ENCODE results near the gene RFX3.

RFX3 gene

GRCh38 chr9:3179711-3180110 lies 346.1 kb downstream of the RFX3 start:
- POLR2A ChIA-PET = no interaction called here
- no peak for TF ChIP-seq CTCF (IDR thresholded peaks at IDR 0.05; ENCODE audit: control extremely low read depth, extremely low read depth, low read depth, missing control alignments)
- no peak for DNase-seq (ENCODE audit: extremely low spot score)
- CTCF ChIA-PET = interaction anchor here (1.0 to 2.8 kb wide), 4 partner anchors 9 to 320 kb away, joined by 3 to 10 read pairs (median 6); no protein-coding TSS in a partner anchor

DNA sequence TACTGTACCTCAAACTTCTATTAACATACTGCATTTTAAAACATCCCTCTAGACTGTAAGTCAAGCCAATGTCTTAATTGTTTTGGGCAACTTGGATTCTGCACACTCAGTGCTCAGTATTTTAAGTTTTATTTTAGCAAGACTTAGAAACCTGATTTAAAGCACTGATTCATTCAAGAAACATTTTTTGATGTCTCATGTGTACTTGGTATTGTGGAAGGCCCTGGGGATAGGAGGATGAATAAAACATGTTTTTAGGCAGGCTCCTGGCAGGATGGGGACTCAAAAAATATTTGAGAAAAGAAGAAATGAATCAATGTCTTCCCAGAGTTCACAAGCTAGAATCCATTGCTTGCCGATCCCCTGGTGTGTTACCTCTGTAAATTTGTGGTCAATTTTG lies 347.9 kb downstream of the RFX3 start:
- no peak for DNase-seq (ENCODE audit: extremely low spot score)
- ChIA-PET CTCF (interaction anchor here (2.2 to 2.8 kb wide), 2 partner anchors 11 to 13 kb away, joined by 7 to 10 read pairs; no protein-coding TSS in a partner anchor), POLR2A (no interaction called here)
- TF ChIP-seq CTCF (IDR thresholded peaks at IDR 0.05; ENCODE audit: control extremely low read depth, extremely low read depth, low read depth, missing control alignments) = no peak

DNA sequence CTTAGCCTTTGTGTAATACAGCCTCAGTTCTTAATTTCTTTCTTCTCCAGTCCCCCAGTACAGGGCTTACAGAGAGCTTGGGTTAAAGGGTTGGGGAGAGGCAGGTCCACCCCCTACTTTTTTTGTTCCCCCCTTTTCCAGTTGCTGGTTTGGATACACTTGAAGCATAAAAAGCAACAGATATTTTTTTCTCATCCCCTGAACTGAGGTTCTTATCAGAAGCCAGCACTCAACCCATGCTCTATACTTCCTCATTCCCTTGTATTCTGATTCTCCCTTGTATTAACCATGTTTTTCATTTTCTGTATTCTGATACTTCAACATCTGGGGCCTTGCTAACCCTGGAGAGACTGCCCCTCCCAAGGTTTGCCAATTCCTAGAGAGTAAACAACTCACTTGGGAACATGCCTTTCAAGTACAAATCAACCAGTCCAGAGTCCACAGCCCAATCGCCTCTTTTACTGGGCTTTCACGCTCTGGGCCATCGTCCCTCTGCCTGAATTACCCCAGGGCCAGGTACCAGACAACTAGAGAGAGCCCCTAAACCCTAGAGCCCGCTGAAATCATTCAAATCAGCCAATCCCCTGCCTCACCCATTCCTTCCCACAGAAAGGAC lies 348.5 kb downstream of the RFX3 start:
- ChIA-PET POLR2A (no interaction called here), CTCF (no interaction called here)
- DNase-seq (ENCODE audit: extremely low spot score) = no peak
- TF ChIP-seq CTCF (IDR thresholded peaks at IDR 0.05; ENCODE audit: control extremely low read depth, extremely low read depth, low read depth, missing control alignments) = no peak

DNA sequence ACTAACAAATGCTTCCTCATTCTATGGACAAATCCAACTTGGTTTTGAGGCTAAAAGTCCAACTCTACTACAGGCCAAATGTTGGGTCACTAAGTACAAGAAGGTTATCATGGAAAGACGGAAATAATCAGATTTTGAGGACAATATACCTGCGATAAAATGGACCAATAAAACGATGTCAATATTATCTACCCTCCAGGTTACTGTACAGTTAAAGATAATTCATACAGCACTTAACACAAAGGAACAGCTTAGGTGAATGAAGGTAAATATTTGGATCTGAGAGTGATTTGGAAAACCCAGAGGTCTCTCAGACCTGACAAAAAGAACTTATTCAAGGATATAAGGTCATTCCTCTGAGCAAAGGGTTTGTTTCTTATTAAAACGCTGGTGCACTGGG lies 352.4 kb downstream of the RFX3 start:
- no peak for TF ChIP-seq CTCF (IDR thresholded peaks at IDR 0.05; ENCODE audit: control extremely low read depth, extremely low read depth, low read depth, missing control alignments)
- DNase-seq (ENCODE audit: extremely low spot score) = no peak
- POLR2A ChIA-PET = no interaction called here
- CTCF ChIA-PET = no interaction called here

DNA sequence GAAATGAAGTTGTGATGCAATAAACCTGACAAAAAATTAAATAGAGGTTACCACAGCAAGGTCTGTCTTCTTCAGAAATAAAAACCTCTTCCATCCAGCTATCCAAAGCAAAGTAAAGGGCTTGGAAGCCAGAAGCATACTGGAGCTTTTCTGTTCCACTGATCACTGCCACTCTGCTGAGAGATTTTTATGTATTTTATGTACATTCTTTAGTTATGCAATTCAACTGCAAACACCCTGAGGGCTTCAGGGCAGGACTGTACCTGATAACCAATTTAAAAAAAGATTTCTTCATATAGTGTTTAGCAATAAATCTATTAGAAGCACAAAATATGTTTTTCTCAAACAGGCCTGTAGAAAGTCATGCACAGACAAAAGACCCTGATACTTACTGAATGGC lies 355.0 kb downstream of the RFX3 start:
- DNase-seq (ENCODE audit: extremely low spot score) = no peak
- ChIA-PET POLR2A (no interaction called here), CTCF (interaction anchor here (0.9 kb wide), 1 partner anchor 23 kb away, joined by 3 read pairs; no protein-coding TSS in a partner anchor)
- TF ChIP-seq CTCF (IDR thresholded peaks at IDR 0.05; ENCODE audit: control extremely low read depth, extremely low read depth, low read depth, missing control alignments) = no peak

Measured in GM10248 (cell line).